Activated CD4-positive, alpha-beta T cell treated with anti-CD3 and anti-CD28 coated beads for 48 hours (primary cell): ENCODE data around the gene TNFAIP1.
"Not testable (repeated sequence)": the region's sequence is repeated elsewhere in the genome, so short reads cannot be mapped to it uniquely, and the experiment has no call there.

Source experiments
- DNase-seq: peaks from one replicate; pipeline ENCODE4 v3.0.0-alpha.2; 2020

The TNFAIP1 gene, protein sequence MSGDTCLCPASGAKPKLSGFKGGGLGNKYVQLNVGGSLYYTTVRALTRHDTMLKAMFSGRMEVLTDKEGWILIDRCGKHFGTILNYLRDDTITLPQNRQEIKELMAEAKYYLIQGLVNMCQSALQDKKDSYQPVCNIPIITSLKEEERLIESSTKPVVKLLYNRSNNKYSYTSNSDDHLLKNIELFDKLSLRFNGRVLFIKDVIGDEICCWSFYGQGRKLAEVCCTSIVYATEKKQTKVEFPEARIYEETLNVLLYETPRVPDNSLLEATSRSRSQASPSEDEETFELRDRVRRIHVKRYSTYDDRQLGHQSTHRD

DNA sequence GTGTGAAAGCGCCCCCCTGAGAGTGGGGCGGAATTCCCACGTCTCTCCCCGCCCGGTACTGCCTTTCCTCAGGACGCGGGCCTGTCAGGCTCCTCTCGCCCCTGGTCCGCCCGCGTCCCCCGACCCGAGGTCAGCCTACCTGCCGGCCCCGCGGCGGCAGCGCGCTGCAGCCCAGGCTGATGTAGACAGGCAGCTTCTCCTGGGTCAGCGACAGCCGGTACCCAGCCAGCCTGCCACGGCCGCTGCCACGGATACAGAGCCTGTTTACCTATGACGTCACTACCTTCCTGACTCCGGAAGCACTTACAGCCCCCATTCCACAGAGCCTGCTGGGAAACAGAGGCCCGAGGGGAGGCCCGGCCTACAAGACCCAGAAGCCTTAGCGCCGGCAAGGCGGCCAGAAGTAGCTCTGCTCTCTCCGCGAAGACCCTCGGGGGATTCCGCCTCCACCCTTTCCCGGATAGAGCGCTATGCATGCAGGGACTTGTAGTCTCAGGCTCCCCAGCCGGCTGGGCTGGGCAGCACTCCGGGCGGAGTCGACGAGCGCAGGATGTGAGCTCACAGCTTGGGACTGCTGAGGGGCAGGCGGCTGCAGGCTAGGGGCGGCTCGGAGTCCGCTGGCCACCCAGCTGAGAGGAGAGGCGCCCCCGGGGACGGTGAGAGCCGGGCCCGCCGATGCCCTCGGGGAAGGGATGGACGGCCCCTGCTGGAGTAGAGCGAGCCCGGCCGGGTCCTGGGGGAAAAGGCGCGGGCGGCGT is at the start of gene TNFAIP1, which contains the start of gene IFT20:
TSS of gene TNFAIP1 (plus strand) at position 561 of the 758 bp plus-strand sequence. CDS start 3,761 bp downstream, outside the sequence.
TSS of gene IFT20 (minus strand) at position 272 of the 758 bp plus-strand sequence. CDS start 3,487 bp downstream, outside the sequence.
- peak; percentile 98 for DNase-seq

GRCh38 chr17:28285965-28286364 is 49.6 kb upstream of the TNFAIP1 start:
- no peak for DNase-seq

DNA sequence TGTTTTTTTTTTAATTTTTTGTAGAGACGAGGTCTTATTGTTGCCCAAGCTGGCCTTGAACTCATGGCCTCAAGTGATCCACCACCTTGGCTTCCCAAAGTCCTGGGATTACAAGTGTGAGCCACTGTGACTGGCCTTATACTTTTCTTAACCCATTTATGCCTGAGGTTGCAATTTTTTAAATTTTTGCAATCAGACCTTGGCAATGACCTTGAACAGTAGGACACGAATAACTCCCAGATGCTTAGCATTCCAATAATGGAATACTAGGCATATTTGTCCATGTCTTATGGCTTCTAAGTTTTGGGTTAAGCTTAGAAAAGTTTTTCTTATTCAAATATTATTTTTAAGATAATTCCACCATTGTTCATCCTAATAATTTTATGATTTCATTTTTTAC is 44.9 kb upstream of the TNFAIP1 start:
- no peak for DNase-seq

- DNase-seq = no peak
These were observed 43.7 kb upstream of the TNFAIP1 start for GRCh38 chr17:28291780-28292330.

GRCh38 chr17:28292878-28293277 is 42.7 kb upstream of the TNFAIP1 start:
- not testable (repeated sequence) for DNase-seq

DNA sequence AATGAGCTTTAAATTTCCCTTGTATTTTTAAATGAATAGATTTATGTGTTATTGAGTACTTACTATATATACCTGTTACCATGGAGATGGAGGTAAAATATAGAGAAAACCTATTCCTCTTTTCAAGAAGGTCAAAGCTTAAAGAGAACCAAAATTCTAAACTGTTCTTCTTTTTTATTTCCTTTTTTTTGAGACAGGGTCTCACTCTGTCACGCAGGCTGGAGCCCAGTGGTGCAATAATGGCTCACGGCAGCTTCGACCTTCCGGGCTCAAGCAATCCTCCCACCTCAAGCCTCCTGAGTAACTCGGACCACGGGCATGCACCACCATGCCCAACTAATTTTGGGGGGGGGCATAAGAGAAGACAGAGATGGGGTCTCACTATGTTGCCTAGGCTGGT is 41.6 kb upstream of the TNFAIP1 start:
- no peak for DNase-seq

- DNase-seq = no peak
These were observed 39.6 kb upstream of the TNFAIP1 start for GRCh38 chr17:28295677-28296578.

- no peak for DNase-seq
These were observed 37.1 kb upstream of the TNFAIP1 start for GRCh38 chr17:28298449-28298848.

- DNase-seq = no peak
These were observed 28.6 kb upstream of the TNFAIP1 start for GRCh38 chr17:28306954-28307401.

DNA sequence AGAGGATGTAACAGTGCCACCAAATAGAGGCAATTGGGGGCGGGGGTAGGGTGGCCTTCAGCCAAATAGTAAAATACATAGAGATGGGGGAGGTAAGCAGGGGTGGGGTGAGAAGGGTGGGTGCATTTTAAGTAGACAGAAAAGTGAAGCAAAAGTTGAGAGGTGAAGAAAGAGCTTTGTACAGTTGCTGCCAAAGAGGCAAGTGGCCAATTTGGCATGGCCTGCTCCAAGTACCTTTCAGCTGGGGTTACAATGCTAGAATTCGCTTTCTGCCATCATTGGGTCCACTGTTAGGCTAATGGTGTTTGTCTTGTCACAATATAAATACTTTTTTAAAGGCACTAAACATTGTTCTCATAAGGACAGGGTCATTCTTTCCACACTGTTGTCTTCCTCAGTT is 21.7 kb upstream of the TNFAIP1 start:
- DNase-seq = no peak

GRCh38 chr17:28315846-28316705 is 19.5 kb upstream of the TNFAIP1 start:
- DNase-seq = no peak

GRCh38 chr17:28317099-28317965 is 18.2 kb upstream of the TNFAIP1 start:
- no peak for DNase-seq

DNA sequence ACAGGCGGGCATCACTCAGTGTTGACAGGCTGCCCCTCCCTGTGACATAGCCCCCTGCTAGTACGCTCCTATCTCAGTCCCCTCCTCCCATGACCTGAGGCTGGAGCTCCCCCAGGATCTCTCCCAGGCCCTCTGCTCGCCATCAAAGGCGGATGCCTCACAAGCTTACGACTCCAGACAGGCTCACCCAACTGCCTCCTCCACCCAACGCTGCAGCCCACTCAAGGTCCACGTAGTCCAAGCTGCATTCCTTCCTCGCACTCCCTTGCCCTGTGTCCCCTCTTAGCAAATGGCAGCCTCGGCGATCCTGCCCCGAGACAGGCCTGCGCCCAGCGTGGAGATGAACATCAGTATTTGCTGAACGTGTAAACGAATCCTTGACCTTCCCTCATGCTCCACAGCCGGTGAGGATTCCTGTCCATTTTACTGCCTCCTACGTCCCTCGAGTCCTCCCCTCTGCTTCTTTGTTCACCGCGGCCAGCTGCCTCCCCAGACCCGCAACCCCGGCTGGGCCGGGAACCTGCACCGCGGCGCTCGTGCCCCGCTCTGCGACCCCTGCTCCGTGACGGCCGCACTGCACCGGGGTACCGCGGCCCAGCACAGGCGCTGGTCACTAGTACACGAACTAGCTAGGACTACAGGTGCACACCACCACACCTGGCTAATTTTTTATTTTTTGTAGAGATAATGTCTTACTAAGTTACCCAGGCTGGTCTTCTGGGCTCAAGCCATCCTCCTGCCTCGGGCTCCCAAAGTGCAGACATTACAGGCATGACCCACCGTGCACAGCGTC is 17.4 kb upstream of the TNFAIP1 start:
- peak; percentile 17 for DNase-seq

DNA sequence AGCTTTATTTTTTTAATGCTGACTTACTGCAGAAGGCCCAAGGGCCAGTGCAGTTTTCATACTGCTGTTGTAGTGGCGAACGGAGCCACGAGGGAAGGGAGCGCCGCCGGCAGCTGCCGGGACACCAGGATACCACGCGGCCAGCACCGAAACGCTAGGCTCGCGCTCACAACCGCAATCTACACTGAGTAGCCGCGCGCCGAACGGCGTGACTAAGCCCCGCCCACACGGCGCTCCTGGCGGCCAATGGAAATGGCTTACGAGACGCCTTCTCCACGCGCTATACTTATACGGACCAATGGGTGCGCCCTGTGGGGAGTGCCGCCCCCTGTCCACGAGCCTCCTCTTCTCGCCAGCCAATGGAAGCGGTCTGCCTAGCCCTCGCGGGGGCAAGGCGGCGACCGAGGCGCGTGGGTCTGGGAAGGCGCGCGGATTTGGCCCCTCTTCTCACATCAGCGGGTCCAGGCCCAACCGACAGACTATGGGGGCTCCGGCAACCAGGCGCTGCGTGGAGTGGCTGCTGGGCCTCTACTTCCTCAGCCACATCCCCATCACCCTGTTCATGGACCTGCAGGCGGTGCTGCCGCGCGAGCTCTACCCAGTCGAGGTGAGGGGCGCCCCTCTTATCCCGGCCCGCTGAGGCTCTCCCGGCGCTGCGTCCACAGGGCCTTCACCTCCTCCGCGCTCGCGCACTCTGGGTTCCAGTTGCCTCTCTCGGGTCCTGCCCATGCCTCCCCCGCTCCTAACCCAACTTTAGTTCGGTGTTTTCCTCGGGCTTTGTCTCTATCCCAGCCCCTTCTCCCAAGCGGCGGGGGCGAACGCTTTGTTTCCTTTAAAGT is 16.6 kb upstream of the TNFAIP1 start, which contains the start of gene TMEM97:
TSS of gene TMEM97 (plus strand) at position 442 of the 839 bp plus-strand sequence. CDS start at position 482, 40 bp downstream.
- peak; percentile 98 for DNase-seq

GRCh38 chr17:28319598-28319935 is 16.0 kb upstream of the TNFAIP1 start:
- no peak for DNase-seq

- no peak for DNase-seq
These were observed 15.1 kb upstream of the TNFAIP1 start for GRCh38 chr17:28320215-28321061.

DNA sequence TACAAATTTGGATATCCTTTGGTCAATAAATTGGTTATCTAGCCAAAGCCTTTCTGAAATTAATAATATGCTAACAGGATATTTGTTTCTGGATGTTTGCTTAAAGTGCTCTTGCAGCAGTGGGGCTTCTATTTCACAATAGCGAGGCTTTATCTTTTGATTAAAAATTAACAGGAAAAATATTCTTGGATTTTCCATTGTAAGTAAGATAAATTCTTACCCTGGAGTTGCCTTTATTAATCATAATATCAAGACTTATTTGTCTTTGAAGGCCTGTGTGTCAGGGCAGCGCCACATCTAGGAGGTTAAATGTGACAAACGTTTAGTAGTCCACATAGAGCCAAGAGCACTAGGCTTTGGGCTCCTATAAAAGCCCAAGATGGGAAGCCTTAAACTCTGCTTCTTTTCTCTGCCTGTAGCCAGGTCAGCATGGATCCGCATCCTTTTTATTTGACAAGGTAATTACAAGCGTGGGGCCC is 11.3 kb upstream of the TNFAIP1 start:
- no peak for DNase-seq

- DNase-seq = no peak
These were observed 10.8 kb upstream of the TNFAIP1 start for GRCh38 chr17:28324781-28325180.
